ENCODE results near the gene ZFP36L2. TPM values are rescaled to one million over a fixed set of nuclear protein-coding genes. Genes with fewer than 3 reads are reported as not detected.

ZFP36L2 gene
- total RNA-seq, 2 donors from 2014 or later: 43.2 to 47.3 TPM

- Histone ChIP-seq H3K4me3 (peak overlapping the region in 1 of 2 donors; percentile 12), H3K9me3 (no peaks in the 10 kb centered on the region), H3K36me3 (no peaks in the 10 kb centered on the region), H3K27me3 (no peaks in the 10 kb centered on the region), H3K4me1 (peaks cover 5 to 62% of the 10 kb centered on the region in 2 donors), H3K27ac (peak overlapping the region; percentile 86 to 90)
- TF ChIP-seq CTCF (IDR thresholded peaks at IDR 0.05): no peak
- no peak for DNase-seq (ENCODE audit: low spot score)
Observed at GRCh38 chr2:43265421-43265820, 39.0 kb upstream of the ZFP36L2 start.

GRCh38 chr2:43265001-43265400 is 38.6 kb upstream of the ZFP36L2 start:
- Histone ChIP-seq H3K27me3 (no peaks in the 10 kb centered on the region), H3K36me3 (no peaks in the 10 kb centered on the region), H3K9me3 (no peaks in the 10 kb centered on the region), H3K27ac (peak overlapping the region; percentile 86 to 90), H3K4me1 (peaks cover 5 to 58% of the 10 kb centered on the region in 2 donors), H3K4me3 (peak overlapping the region in 1 of 2 donors; percentile 12)
- DNase-seq (ENCODE audit: low spot score): no peak
- TF ChIP-seq CTCF (IDR thresholded peaks at IDR 0.05): no peak

GRCh38 chr2:43262951-43263350 is 36.5 kb upstream of the ZFP36L2 start:
- H3K36me3 ChIP-seq: no peaks in the 10 kb centered on the region
- H3K9me3 ChIP-seq: no peaks in the 10 kb centered on the region
- peaks cover 0 to 38% of the 10 kb centered on the region in 2 donors for H3K4me1 ChIP-seq
- H3K4me3 ChIP-seq: no peak overlapping the region
- DNase-seq (ENCODE audit: low spot score): no peak
- no peak overlapping the region for H3K27ac ChIP-seq
- TF ChIP-seq CTCF (IDR thresholded peaks at IDR 0.05): no peak
- no peaks in the 10 kb centered on the region for H3K27me3 ChIP-seq

GRCh38 chr2:43262239-43262638 is 35.8 kb upstream of the ZFP36L2 start:
- Histone ChIP-seq H3K4me1 (peaks cover 0 to 37% of the 10 kb centered on the region in 2 donors), H3K27ac (no peak overlapping the region), H3K36me3 (no peaks in the 10 kb centered on the region), H3K27me3 (no peaks in the 10 kb centered on the region), H3K9me3 (no peaks in the 10 kb centered on the region), H3K4me3 (no peak overlapping the region)
- no peak for TF ChIP-seq CTCF (IDR thresholded peaks at IDR 0.05)
- DNase-seq (ENCODE audit: low spot score): no peak

- Histone ChIP-seq H3K36me3 (no peaks in the 10 kb centered on the region), H3K4me3 (no peak overlapping the region), H3K4me1 (peaks cover 0 to 10% of the 10 kb centered on the region in 2 donors), H3K27ac (no peak overlapping the region), H3K27me3 (no peaks in the 10 kb centered on the region), H3K9me3 (no peaks in the 10 kb centered on the region)
- no peak for TF ChIP-seq CTCF (IDR thresholded peaks at IDR 0.05)
- no peak for DNase-seq (ENCODE audit: low spot score)
Observed at GRCh38 chr2:43259512-43259911, 33.1 kb upstream of the ZFP36L2 start.

- no peaks in the 10 kb centered on the region for H3K9me3 ChIP-seq
- H3K36me3 ChIP-seq: no peaks in the 10 kb centered on the region
- peaks cover 0 to 6% of the 10 kb centered on the region in 2 donors for H3K4me1 ChIP-seq
- no peaks in the 10 kb centered on the region for H3K27me3 ChIP-seq
- H3K4me3 ChIP-seq: no peak overlapping the region
- no peak overlapping the region for H3K27ac ChIP-seq
- no peak for TF ChIP-seq CTCF (IDR thresholded peaks at IDR 0.05)
- DNase-seq (ENCODE audit: low spot score): no peak
Observed at GRCh38 chr2:43258547-43259156, 32.2 kb upstream of the ZFP36L2 start.

Data from right atrium auricular region (tissue), 2 donors.